WTC11 (cell line): ENCODE results near the gene ZNF366.

Experiments
- ATF3 ChIP-seq: sonication (generic); formaldehyde crosslinking; conservative IDR thresholded peaks from 2 replicates; pipeline ENCODE4 v1.8.1; 2022; ENCODE audit warnings: mild to moderate bottlenecking, missing genetic modification reagents
- CREB1 ChIP-seq: sonication (generic); formaldehyde crosslinking; IDR thresholded peaks from 2 replicates; pipeline ENCODE4 v1.8.0; 2023; ENCODE audit warnings: mild to moderate bottlenecking, missing genetic modification reagents
- CTCF ChIP-seq: fragments of 200-600 bp; IDR thresholded peaks from 2 replicates; pipeline ENCODE4 v1.8.0; 2022; ENCODE audit warnings: antibody characterized with exemption
- PREB ChIP-seq: sonication (generic); formaldehyde crosslinking; IDR thresholded peaks from 2 replicates; pipeline ENCODE4 v1.8.1; 2022; ENCODE audit warnings: mild to moderate bottlenecking, missing genetic modification reagents, moderate library complexity, borderline replicate concordance

- TF ChIP-seq CTCF (no peak), ATF3 (CRISPR knock-in tag) (no peak), PREB (CRISPR knock-in tag) (no peak), CREB1 (CRISPR knock-in tag) (no peak)
These were observed 30.0 kb upstream of the ZNF366 start for GRCh38 chr5:72537166-72537565.
